Measurements from ENCODE around the gene BFSP2. TPM values are rescaled to one million over a fixed set of nuclear protein-coding genes. Genes with fewer than 3 reads are reported as not detected.

The BFSP2 gene
- total and polyA plus RNA-seq, 12 donors, result not detected

GRCh38 chr3:133361435-133361834 lies 38.4 kb upstream of the BFSP2 start:
- Histone ChIP-seq H3K9me3 (replicated peaks in 1 of 3) (no peaks in the 10 kb centered on the region), H3K27me3 (no peaks in the 10 kb centered on the region)

GRCh38 chr3:133362539-133362938 lies 37.3 kb upstream of the BFSP2 start:
- H3K27ac ChIP-seq, result no peak overlapping the region
- no peaks in the 10 kb centered on the region for H3K4me1 ChIP-seq (replicated peaks in 1 of 2)
- 80 to 84% (median 80%) methylated on average over 4 of the region's 4 CpGs for WGBS, 4 donors
- H3K27me3 ChIP-seq, result no peaks in the 10 kb centered on the region
- no peak for TF ChIP-seq POLR2A (IDR thresholded peaks at IDR 0.05)
- no peak for TF ChIP-seq CTCF (IDR thresholded peaks at IDR 0.05)
- intact Hi-C loops (cut with DNase I), result no loop called here
- no peak for DNase-seq
- no peak overlapping the region for H3K4me3 ChIP-seq
- H3K9me3 ChIP-seq (replicated peaks in 1 of 3), result no peaks in the 10 kb centered on the region
- no peaks in the 10 kb centered on the region for H3K36me3 ChIP-seq (replicated peaks in 1 of 2)

More at GRCh38 chr3:133361435-133361834, 38.4 kb upstream of the BFSP2 start:
- intact Hi-C loops (cut with DNase I), result no loop called here
- DNase-seq, result no peak
- TF ChIP-seq CTCF (IDR thresholded peaks at IDR 0.05), result no peak
- TF ChIP-seq POLR2A (IDR thresholded peaks at IDR 0.05), result no peak
- Histone ChIP-seq H3K36me3 (replicated peaks in 1 of 2) (no peaks in the 10 kb centered on the region), H3K4me1 (replicated peaks in 1 of 2) (no peaks in the 10 kb centered on the region), H3K27ac (no peak overlapping the region), H3K4me3 (no peak overlapping the region)
- WGBS, 4 donors, result 74 to 88% (median 83%) methylated on average over 4 of the region's 4 CpGs

- no peak for DNase-seq
- intact Hi-C loops (cut with DNase I), result no loop called here
- no peaks in the 10 kb centered on the region for H3K27me3 ChIP-seq
- no peaks in the 10 kb centered on the region for H3K9me3 ChIP-seq (replicated peaks in 1 of 3)
- no peak for TF ChIP-seq POLR2A (IDR thresholded peaks at IDR 0.05)
- TF ChIP-seq CTCF (IDR thresholded peaks at IDR 0.05), result no peak
- no peak overlapping the region for H3K4me3 ChIP-seq
- no peaks in the 10 kb centered on the region for H3K36me3 ChIP-seq (replicated peaks in 1 of 2)
- H3K27ac ChIP-seq, result no peak overlapping the region
- H3K4me1 ChIP-seq (replicated peaks in 1 of 2), result no peaks in the 10 kb centered on the region
- WGBS, 4 donors, result 87 to 96% (median 95%) methylated on average over 4 of the region's 4 CpGs
Measured at GRCh38 chr3:133364704-133365103, 35.2 kb upstream of the BFSP2 start.

- no peaks in the 10 kb centered on the region for H3K4me1 ChIP-seq (replicated peaks in 1 of 2)
- no peaks in the 10 kb centered on the region for H3K9me3 ChIP-seq (replicated peaks in 1 of 3)
- no peaks in the 10 kb centered on the region for H3K27me3 ChIP-seq
- DNase-seq, result no peak
- H3K36me3 ChIP-seq (replicated peaks in 1 of 2), result no peaks in the 10 kb centered on the region
- 90 to 100% (median 98%) methylated on average over 2 of the region's 2 CpGs for WGBS, 4 donors
- no peak overlapping the region for H3K27ac ChIP-seq
- no peak for TF ChIP-seq POLR2A (IDR thresholded peaks at IDR 0.05)
- intact Hi-C loops (cut with DNase I), result no loop called here
- H3K4me3 ChIP-seq, result no peak overlapping the region
Measured at GRCh38 chr3:133366921-133367320, 32.9 kb upstream of the BFSP2 start.

GRCh38 chr3:133367403-133367802 lies 32.5 kb upstream of the BFSP2 start:
- no peak for TF ChIP-seq POLR2A (IDR thresholded peaks at IDR 0.05)
- no peak for TF ChIP-seq CTCF (IDR thresholded peaks at IDR 0.05)
- H3K36me3 ChIP-seq (replicated peaks in 1 of 2), result no peaks in the 10 kb centered on the region
- WGBS, 4 donors, result 93 to 97% (median 96%) methylated on average over 3 of the region's 3 CpGs

More at GRCh38 chr3:133367403-133367802, 32.5 kb upstream of the BFSP2 start:
- Histone ChIP-seq H3K9me3 (replicated peaks in 1 of 3) (no peaks in the 10 kb centered on the region), H3K27ac (no peak overlapping the region), H3K27me3 (no peaks in the 10 kb centered on the region), H3K4me3 (no peak overlapping the region), H3K4me1 (replicated peaks in 1 of 2) (no peaks in the 10 kb centered on the region)
- intact Hi-C loops (cut with DNase I), result no loop called here
- no peak for DNase-seq
